GM12891 (cell line): Measurements from ENCODE around the gene MTIF2.

Experiments used
- POLR2A ChIP-seq: IDR thresholded peaks from 2 replicates; pipeline ENCODE4 v1.6.1; 2011; ENCODE audit warnings: low read depth, low read length, control low read depth
- POLR2AphosphoS5 ChIP-seq: IDR thresholded peaks from 2 replicates; pipeline ENCODE4 v1.6.1; 2011; ENCODE audit warnings: low read depth, low read length, control low read depth
- POU2F2 ChIP-seq: IDR thresholded peaks from 2 replicates; pipeline ENCODE4 v1.6.1; 2011; ENCODE audit warnings: low read depth, mild to moderate bottlenecking, control low read depth, low read length, moderate library complexity
- SPI1 ChIP-seq: IDR thresholded peaks from 2 replicates; pipeline ENCODE4 v1.6.1; 2011; ENCODE audit warnings: low read depth, low read length, control low read depth
- TAF1 ChIP-seq: IDR thresholded peaks from 2 replicates; pipeline ENCODE4 v1.6.1; 2011; ENCODE audit warnings: low read depth, low read length, control low read depth

DNA sequence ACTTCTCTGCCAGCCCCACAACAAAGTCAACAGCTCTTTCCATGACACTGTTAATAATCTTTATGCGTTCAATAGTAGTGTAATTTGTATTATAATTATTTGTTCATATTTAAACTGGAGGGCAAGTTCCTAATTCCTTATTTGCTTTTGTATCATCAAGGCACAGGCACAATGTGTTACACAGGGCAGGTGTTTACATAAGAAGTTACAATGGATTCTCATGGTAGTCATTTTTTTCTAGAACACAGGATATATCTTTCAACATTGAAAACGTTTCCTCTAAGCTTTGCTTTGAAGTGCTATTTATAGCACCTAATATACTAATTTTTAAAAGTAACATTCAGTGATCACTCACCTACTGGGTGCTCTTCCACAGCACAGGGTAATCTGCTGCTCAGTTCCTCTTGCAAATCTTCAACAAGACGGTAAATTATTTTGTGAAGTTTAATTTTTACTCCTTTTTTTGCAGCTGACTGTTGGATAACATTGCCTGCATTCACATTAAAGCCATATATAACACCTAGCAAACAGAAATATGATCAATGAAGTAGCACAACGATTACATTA is 29.3 kb downstream of the MTIF2 start:
- TF ChIP-seq POLR2A: no peak
- no peak for TF ChIP-seq POLR2AphosphoS5
- no peak for TF ChIP-seq TAF1
- TF ChIP-seq SPI1: no peak
- no peak for TF ChIP-seq POU2F2
